ENCODE measurements around the gene IMP4. TPM values are rescaled to one million over a fixed set of nuclear protein-coding genes. Genes with fewer than 3 reads are reported as not detected.
"Not testable (repeated sequence)": the region's sequence is repeated elsewhere in the genome, so short reads cannot be mapped to it uniquely, and the experiment has no call there.

Gene IMP4
- total and polyA plus RNA-seq, 2 experiments from 2014 or later = 87.8 to 147 TPM

GRCh38 chr2:130332271-130333073 is 10.2 kb upstream of the IMP4 start:
- no peaks in the 10 kb centered on the region for H3K36me3 ChIP-seq (ENCODE audit: insufficient read depth)
- no peak overlapping the region for H3K27ac ChIP-seq (ENCODE audit: low read depth)
- Mint-ChIP-seq H3K4me1 (peaks cover 1% of the 10 kb centered on the region; the same call in 2 of the 3 replicates), H3K9me3 (peaks cover 6% of the 10 kb centered on the region), H3K27me3 (ENCODE audit: insufficient read depth, low read depth, poor library complexity) (peaks cover 11% of the 10 kb centered on the region), H3K36me3 (ENCODE audit: low read depth) (0 out of 3 replicates have a peak, but pooled peaks cover 4% of the 10 kb centered on the region), H3K27ac (no peak overlapping the region), H3K4me3 (peak overlapping the region; percentile 74)
- no peaks in the 10 kb centered on the region; the same call in 1 of the 2 replicates for H3K4me1 ChIP-seq (ENCODE audit: insufficient read depth)
- TF ChIP-seq CTCF (conservative IDR thresholded peaks at IDR 0.05; ENCODE audit: low read depth in 2 of 2) = peak; percentile 93 to 97
- no peak for TF ChIP-seq ETS1 (IDR thresholded peaks at IDR 0.05)
- no peaks in the 10 kb centered on the region for H3F3A ChIP-seq (replicated peaks; ENCODE audit: low read depth)
- peaks cover 14% of the 10 kb centered on the region for H3K27me3 ChIP-seq (ENCODE audit: insufficient read depth)
- ATAC-seq = peak; percentile 74
- H2AFZ ChIP-seq = peak overlapping the region; percentile 65; the same call in 1 of the 2 replicates
- DNase-seq (ENCODE audit: low spot score) = peak; percentile 82
- no peaks in the 10 kb centered on the region for H3K79me2 ChIP-seq (replicated peaks; ENCODE audit: insufficient read depth)
- peak overlapping the region; percentile 75; the same call in 1 of the 2 replicates for H3K4me2 ChIP-seq
- H3K4me3 ChIP-seq = peak overlapping the region; percentile 58
- H4K20me1 ChIP-seq (replicated peaks; ENCODE audit: insufficient read depth) = no peaks in the 10 kb centered on the region
- no peaks in the 10 kb centered on the region for H3K9me2 ChIP-seq (ENCODE audit: insufficient read depth)

GRCh38 chr2:130333253-130333652 is 9.4 kb upstream of the IMP4 start:
- not testable (repeated sequence) for H3K27ac Mint-ChIP-seq; H3K79me2 ChIP-seq (replicated peaks; ENCODE audit: insufficient read depth); DNase-seq (ENCODE audit: low spot score); H4K20me1 ChIP-seq (replicated peaks; ENCODE audit: insufficient read depth); H3K36me3 ChIP-seq (ENCODE audit: insufficient read depth); H3K4me3 Mint-ChIP-seq; H3K27ac ChIP-seq (ENCODE audit: low read depth); H3F3A ChIP-seq (replicated peaks; ENCODE audit: low read depth); H3K9me2 ChIP-seq (ENCODE audit: insufficient read depth); H3K4me2 ChIP-seq; H2AFZ ChIP-seq; H3K4me3 ChIP-seq; H3K4me1 Mint-ChIP-seq; H3K9me3 Mint-ChIP-seq; H3K4me1 ChIP-seq (ENCODE audit: insufficient read depth); ATAC-seq
- Mint-ChIP-seq H3K36me3 (ENCODE audit: low read depth) (peaks cover 11% of the 10 kb centered on the region; the same call in 2 of the 3 replicates), H3K27me3 (ENCODE audit: insufficient read depth, low read depth, poor library complexity) (peaks cover 11% of the 10 kb centered on the region)
- H3K27me3 ChIP-seq (ENCODE audit: insufficient read depth) = peaks cover 13% of the 10 kb centered on the region

GRCh38 chr2:130334026-130334425 is 8.7 kb upstream of the IMP4 start:
- Mint-ChIP-seq H3K4me1 (peaks cover 8% of the 10 kb centered on the region; the same call in 2 of the 3 replicates), H3K36me3 (ENCODE audit: low read depth) (peaks cover 17% of the 10 kb centered on the region), H3K4me3 (no peak overlapping the region), H3K27ac (no peak overlapping the region), H3K27me3 (ENCODE audit: insufficient read depth, low read depth, poor library complexity) (peaks cover 16% of the 10 kb centered on the region), H3K9me3 (peaks cover 6% of the 10 kb centered on the region)
- Histone ChIP-seq H3K27ac (ENCODE audit: low read depth) (no peak overlapping the region), H3K36me3 (ENCODE audit: insufficient read depth) (no peaks in the 10 kb centered on the region), H2AFZ (no peak overlapping the region), H3K4me2 (no peak overlapping the region), H4K20me1 (replicated peaks; ENCODE audit: insufficient read depth) (no peaks in the 10 kb centered on the region), H3K79me2 (replicated peaks; ENCODE audit: insufficient read depth) (no peaks in the 10 kb centered on the region), H3K9me2 (ENCODE audit: insufficient read depth) (no peaks in the 10 kb centered on the region), H3K4me1 (ENCODE audit: insufficient read depth) (0 out of 2 replicates have a peak, but pooled peaks cover 5% of the 10 kb centered on the region), H3F3A (replicated peaks; ENCODE audit: low read depth) (no peaks in the 10 kb centered on the region), H3K4me3 (no peak overlapping the region), H3K27me3 (ENCODE audit: insufficient read depth) (peaks cover 5% of the 10 kb centered on the region)
- no peak for ATAC-seq
- DNase-seq (ENCODE audit: low spot score) = no peak
- TF ChIP-seq JUNB (IDR thresholded peaks at IDR 0.05; ENCODE audit: unreplicated experiment) = no peak
- no peak for TF ChIP-seq CREB1 (CRISPR knock-in tag; IDR thresholded peaks at IDR 0.05; ENCODE audit: low read depth)
- no peak for TF ChIP-seq ZNF114 (CRISPR knock-in tag; IDR thresholded peaks at IDR 0.05)
- no peak for TF ChIP-seq ZNF331 (CRISPR knock-in tag; IDR thresholded peaks at IDR 0.05; ENCODE audit: low read depth)
- no peak for TF ChIP-seq REST (IDR thresholded peaks at IDR 0.05; ENCODE audit: unreplicated experiment)
- TF ChIP-seq POLR2AphosphoS5 (IDR thresholded peaks at IDR 0.05; ENCODE audit: low read depth) = no peak
- no peak for TF ChIP-seq EZH2 (IDR thresholded peaks at IDR 0.05; ENCODE audit: low read depth, unreplicated experiment)
- TF ChIP-seq NANOG (IDR thresholded peaks at IDR 0.05; ENCODE audit: borderline replicate concordance) = no peak
- no peak for TF ChIP-seq STAT1 (IDR thresholded peaks at IDR 0.05; ENCODE audit: unreplicated experiment)

All from GM23338 (cell line).